Activated T-cell treated with anti-CD3 and anti-CD28 coated beads, Interleukin-2, amount 50 U/mL, for 24 hours (primary cell): ENCODE results near the gene SMCO4.
"Not testable (repeated sequence)": the region's sequence is repeated elsewhere in the genome, so short reads cannot be mapped to it uniquely, and the experiment has no call there.

Experiments used
- DNase-seq: peaks from one replicate; pipeline ENCODE4 v3.0.0-alpha.2; 2020
- H3K27ac Mint-ChIP-seq: 2 replicates; pipeline ENCODE4 v1.8.0; 2020; ENCODE audit warnings: mild to moderate bottlenecking, mixed read lengths
- H3K27me3 Mint-ChIP-seq: 2 replicates; pipeline ENCODE4 v1.8.0; 2020; ENCODE audit warnings: mixed read lengths
- H3K36me3 Mint-ChIP-seq: 2 replicates; pipeline ENCODE4 v1.8.0; 2020; ENCODE audit warnings: low read depth, mixed read lengths
- H3K4me1 Mint-ChIP-seq: 2 replicates; pipeline ENCODE4 v1.8.0; 2020; ENCODE audit warnings: low read depth, mixed read lengths
- H3K4me3 Mint-ChIP-seq: 2 replicates; pipeline ENCODE4 v1.8.0; 2020; ENCODE audit warnings: mild to moderate bottlenecking, moderate library complexity, mixed read lengths
- H3K9me3 Mint-ChIP-seq: 2 replicates; pipeline ENCODE4 v1.8.0; 2020; ENCODE audit warnings: mixed read lengths

SMCO4 gene

GRCh38 chr11:93467054-93467453 lies 76.1 kb downstream of the SMCO4 start:
- no peak for DNase-seq
- Mint-ChIP-seq H3K27ac (no peak overlapping the region), H3K36me3 (no peaks in the 10 kb centered on the region), H3K27me3 (no peaks in the 10 kb centered on the region), H3K4me1 (no peaks in the 10 kb centered on the region), H3K9me3 (no peaks in the 10 kb centered on the region), H3K4me3 (no peak overlapping the region)

- H3K27ac Mint-ChIP-seq, result no peak overlapping the region
Measured at GRCh38 chr11:93464927-93465540, 78.2 kb downstream of the SMCO4 start.

DNA sequence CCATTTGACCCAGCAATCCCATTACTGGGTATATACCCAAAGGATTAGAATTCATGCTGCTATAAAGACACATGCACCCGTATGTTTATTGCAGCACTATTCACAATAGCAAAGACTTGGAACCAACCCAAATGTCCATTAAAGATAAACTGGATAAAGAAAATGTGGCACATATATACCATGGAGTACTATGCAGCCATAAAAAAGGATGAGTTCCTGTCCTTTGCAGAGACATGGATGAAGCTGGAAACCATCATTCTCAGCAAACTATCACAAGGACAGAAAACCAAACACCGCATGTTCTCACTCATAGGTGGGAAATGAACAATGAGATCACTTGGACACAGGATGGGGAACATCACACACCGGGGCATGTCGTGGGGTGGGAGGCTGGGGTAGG lies 79.5 kb downstream of the SMCO4 start:
- not testable (repeated sequence) for H3K4me3 Mint-ChIP-seq, H3K27ac Mint-ChIP-seq, DNase-seq, H3K9me3 Mint-ChIP-seq, H3K4me1 Mint-ChIP-seq, H3K27me3 Mint-ChIP-seq, H3K36me3 Mint-ChIP-seq

More at GRCh38 chr11:93464927-93465540, 78.2 kb downstream of the SMCO4 start:
- Mint-ChIP-seq H3K9me3 (no peaks in the 10 kb centered on the region), H3K4me1 (no peaks in the 10 kb centered on the region), H3K27me3 (peaks cover 3% of the 10 kb centered on the region), H3K36me3 (no peaks in the 10 kb centered on the region), H3K4me3 (no peak overlapping the region)
- DNase-seq, result no peak

DNA sequence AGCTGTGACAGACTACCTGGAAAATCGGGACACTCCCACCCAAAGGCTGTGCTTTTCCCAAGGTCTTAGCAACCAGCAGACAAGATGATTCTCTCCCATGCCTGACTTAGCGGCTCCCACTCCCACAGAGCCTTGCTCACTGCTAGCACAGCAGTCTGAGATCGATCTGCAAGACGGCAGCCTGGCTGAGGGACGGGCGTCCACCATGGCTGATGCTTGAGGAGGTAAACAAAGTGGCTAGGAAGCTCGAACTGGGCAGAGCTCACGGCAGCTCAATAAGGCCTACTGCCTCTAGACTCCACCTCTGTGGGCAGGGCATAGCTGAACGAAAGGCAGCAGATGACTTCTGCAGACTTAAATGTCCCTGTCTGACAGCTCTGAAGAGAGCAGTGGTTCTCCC lies 84.9 kb downstream of the SMCO4 start:
- H3K27ac Mint-ChIP-seq, result no peak overlapping the region
- no peak overlapping the region for H3K4me3 Mint-ChIP-seq
- no peaks in the 10 kb centered on the region for H3K4me1 Mint-ChIP-seq
- peaks cover 12% of the 10 kb centered on the region for H3K27me3 Mint-ChIP-seq
- DNase-seq, result no peak
- no peaks in the 10 kb centered on the region for H3K36me3 Mint-ChIP-seq
- H3K9me3 Mint-ChIP-seq, result no peaks in the 10 kb centered on the region

GRCh38 chr11:93444617-93445073 lies 98.5 kb downstream of the SMCO4 start:
- no peaks in the 10 kb centered on the region for H3K4me1 Mint-ChIP-seq
- peaks cover 5% of the 10 kb centered on the region for H3K9me3 Mint-ChIP-seq

GRCh38 chr11:93443232-93443631 lies 100.0 kb downstream of the SMCO4 start:
- not testable (repeated sequence) for H3K4me3 Mint-ChIP-seq, H3K36me3 Mint-ChIP-seq, H3K9me3 Mint-ChIP-seq, H3K27ac Mint-ChIP-seq, H3K4me1 Mint-ChIP-seq, H3K27me3 Mint-ChIP-seq, DNase-seq

More at GRCh38 chr11:93444617-93445073, 98.5 kb downstream of the SMCO4 start:
- no peak overlapping the region for H3K4me3 Mint-ChIP-seq
- H3K36me3 Mint-ChIP-seq, result no peaks in the 10 kb centered on the region
- H3K27me3 Mint-ChIP-seq, result peaks cover 10% of the 10 kb centered on the region
- no peak overlapping the region for H3K27ac Mint-ChIP-seq
- peak; percentile 41 for DNase-seq

GRCh38 chr11:93432247-93432646 lies 110.9 kb downstream of the SMCO4 start:
- H3K9me3 Mint-ChIP-seq, result no peaks in the 10 kb centered on the region
- no peak overlapping the region for H3K27ac Mint-ChIP-seq
- H3K36me3 Mint-ChIP-seq, result no peaks in the 10 kb centered on the region
- no peak for DNase-seq
- H3K27me3 Mint-ChIP-seq, result no peaks in the 10 kb centered on the region
- H3K4me1 Mint-ChIP-seq, result no peaks in the 10 kb centered on the region
- no peak overlapping the region for H3K4me3 Mint-ChIP-seq
